ENCODE data around the gene CCDC88C.
A peak's percentile ranks its signal among the peaks of the same experiment; 100 is the strongest.
"Not testable (repeated sequence)": the region's sequence is repeated elsewhere in the genome, so short reads cannot be mapped to it uniquely, and the experiment has no call there.

Gene CCDC88C

DNA sequence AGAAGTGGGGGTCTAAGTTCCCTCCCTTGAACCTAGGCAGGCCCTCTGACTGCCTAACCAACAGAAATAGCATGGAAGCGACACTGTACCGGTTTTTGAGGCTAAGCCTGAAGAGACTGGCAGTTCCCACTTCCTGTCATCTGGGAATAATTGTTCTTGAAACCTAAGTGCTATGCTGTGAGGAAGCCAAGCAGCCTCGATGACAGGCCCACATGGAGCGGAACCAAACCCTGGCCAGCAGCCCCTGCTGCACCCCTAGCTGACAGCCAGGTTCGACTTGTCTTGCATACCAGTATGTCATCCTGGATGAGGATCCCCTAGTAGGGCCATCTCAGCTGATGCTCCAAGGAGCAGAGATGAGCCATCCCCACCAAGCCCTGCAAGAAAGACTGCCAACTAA lies 166.7 kb downstream of the CCDC88C start:
- H3K4me1 ChIP-seq (ENCODE audit: insufficient read depth, low read length, severe bottlenecking) = peaks cover 55% of the 10 kb centered on the region
- H3K27ac ChIP-seq (ENCODE audit: low read depth, low read length, poor library complexity, severe bottlenecking) = peak overlapping the region; percentile 90
- no peaks in the 10 kb centered on the region for H4K20me1 ChIP-seq (ENCODE audit: insufficient read depth, low read length)
- H3K36me3 ChIP-seq (ENCODE audit: insufficient read depth, low read length) = no peaks in the 10 kb centered on the region
- peaks cover 4% of the 10 kb centered on the region; the same call in 1 of the 2 replicates for H3F3A ChIP-seq (ENCODE audit: insufficient read depth, low read length)
- TF ChIP-seq EZH2 (IDR thresholded peaks at IDR 0.05; ENCODE audit: borderline replicate concordance, low read length) (no peak), CTCF (IDR thresholded peaks at IDR 0.05; ENCODE audit: low read length) (no peak)
- H3K9me2 ChIP-seq (ENCODE audit: low read depth, low read length) = no peaks in the 10 kb centered on the region
- no peaks in the 10 kb centered on the region for H3K27me3 ChIP-seq (ENCODE audit: insufficient read depth, low read length)
- peak overlapping the region; percentile 65; the same call in 1 of the 2 replicates for H3K4me2 ChIP-seq (ENCODE audit: low read length)
- no peak overlapping the region for H2AFZ ChIP-seq (ENCODE audit: low read length)
- no peak overlapping the region for H3K4me3 ChIP-seq (ENCODE audit: low read depth, low read length, poor library complexity, severe bottlenecking)
- H3K9me3 ChIP-seq (ENCODE audit: low read length) = no peaks in the 10 kb centered on the region
- no peak overlapping the region; the same call in 1 of the 2 replicates for H3K9ac ChIP-seq (ENCODE audit: low read length)
- H3K79me2 ChIP-seq (ENCODE audit: insufficient read depth, low read length) = no peaks in the 10 kb centered on the region

- no peaks in the 10 kb centered on the region for H3K36me3 ChIP-seq (ENCODE audit: insufficient read depth, low read length)
- peak overlapping the region; percentile 42 for H3K9ac ChIP-seq (ENCODE audit: low read length)
- no peaks in the 10 kb centered on the region for H4K20me1 ChIP-seq (ENCODE audit: insufficient read depth, low read length)
- H2AFZ ChIP-seq (ENCODE audit: low read length) = no peak overlapping the region
- peaks cover 64% of the 10 kb centered on the region for H3K4me1 ChIP-seq (ENCODE audit: insufficient read depth, low read length, severe bottlenecking)
- peak overlapping the region; percentile 65 for H3K4me2 ChIP-seq (ENCODE audit: low read length)
- no peaks in the 10 kb centered on the region for H3K9me3 ChIP-seq (ENCODE audit: low read length)
- peak overlapping the region; percentile 90 for H3K27ac ChIP-seq (ENCODE audit: low read depth, low read length, poor library complexity, severe bottlenecking)
- H3K27me3 ChIP-seq (ENCODE audit: insufficient read depth, low read length) = no peaks in the 10 kb centered on the region
- H3K79me2 ChIP-seq (ENCODE audit: insufficient read depth, low read length) = no peaks in the 10 kb centered on the region
- peaks cover 4% of the 10 kb centered on the region; the same call in 1 of the 2 replicates for H3F3A ChIP-seq (ENCODE audit: insufficient read depth, low read length)
- no peaks in the 10 kb centered on the region for H3K9me2 ChIP-seq (ENCODE audit: low read depth, low read length)
- TF ChIP-seq CTCF (IDR thresholded peaks at IDR 0.05; ENCODE audit: low read length) = peak; percentile 23; the same call in 1 of the 2 replicates
- TF ChIP-seq EZH2 (IDR thresholded peaks at IDR 0.05; ENCODE audit: borderline replicate concordance, low read length) = no peak
- H3K4me3 ChIP-seq (ENCODE audit: low read depth, low read length, poor library complexity, severe bottlenecking) = peak overlapping the region; percentile 38
Measured at GRCh38 chr14:91249841-91250616, 167.6 kb downstream of the CCDC88C start.

DNA sequence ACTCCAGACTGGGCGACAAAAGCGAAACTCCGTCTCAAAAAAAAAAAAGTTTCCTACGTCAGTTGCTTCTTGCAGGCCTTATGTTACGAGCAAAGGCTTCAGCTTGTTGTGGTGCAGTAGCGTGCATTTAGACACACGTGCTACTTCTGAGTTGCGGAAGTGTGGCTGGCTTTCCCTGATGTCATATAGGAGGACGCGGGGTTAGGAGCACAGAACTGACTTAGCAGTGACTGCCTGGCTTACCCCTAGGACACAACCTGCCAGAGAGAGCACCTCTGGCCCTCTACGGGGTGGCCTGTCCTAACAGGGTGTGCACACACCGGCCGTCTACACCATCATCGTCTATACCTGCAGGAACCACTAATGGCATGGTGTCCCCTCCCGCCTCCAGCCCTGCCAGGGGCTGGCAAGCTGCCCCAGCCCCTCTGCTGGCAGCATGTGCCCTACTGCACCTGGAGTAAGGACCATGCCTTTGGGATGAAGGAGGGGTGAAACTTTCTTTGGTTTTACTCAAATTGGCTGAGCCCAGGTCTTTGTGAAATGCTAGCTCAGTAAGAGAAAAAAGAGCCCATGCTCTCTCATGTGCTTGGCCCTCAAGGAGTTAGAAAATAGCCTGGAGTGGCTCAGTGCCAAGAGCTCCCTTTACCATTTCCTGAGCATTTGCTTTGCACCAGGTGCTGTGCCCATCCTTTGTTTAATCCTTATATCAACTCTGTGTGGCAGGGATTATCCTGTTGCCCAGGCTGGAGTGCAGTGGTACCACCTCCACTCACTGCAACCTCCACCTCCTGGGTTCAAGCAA lies 171.4 kb downstream of the CCDC88C start:
- H3K27ac ChIP-seq (ENCODE audit: low read depth, low read length, poor library complexity, severe bottlenecking) = peak overlapping the region; percentile 71
- no peaks in the 10 kb centered on the region for H3K9me3 ChIP-seq (ENCODE audit: low read length)
- no peak overlapping the region for H3K4me2 ChIP-seq (ENCODE audit: low read length)
- H3K36me3 ChIP-seq (ENCODE audit: insufficient read depth, low read length) = no peaks in the 10 kb centered on the region
- no peaks in the 10 kb centered on the region for H3K79me2 ChIP-seq (ENCODE audit: insufficient read depth, low read length)
- peaks cover 80% of the 10 kb centered on the region for H3K4me1 ChIP-seq (ENCODE audit: insufficient read depth, low read length, severe bottlenecking)
- TF ChIP-seq EZH2 (IDR thresholded peaks at IDR 0.05; ENCODE audit: borderline replicate concordance, low read length) = no peak
- no peak for TF ChIP-seq CTCF (IDR thresholded peaks at IDR 0.05; ENCODE audit: low read length)
- no peaks in the 10 kb centered on the region for H3K27me3 ChIP-seq (ENCODE audit: insufficient read depth, low read length)
- no peaks in the 10 kb centered on the region for H3K9me2 ChIP-seq (ENCODE audit: low read depth, low read length)
- no peak overlapping the region for H2AFZ ChIP-seq (ENCODE audit: low read length)
- H3K9ac ChIP-seq (ENCODE audit: low read length) = no peak overlapping the region
- H3K4me3 ChIP-seq (ENCODE audit: low read depth, low read length, poor library complexity, severe bottlenecking) = no peak overlapping the region
- H4K20me1 ChIP-seq (ENCODE audit: insufficient read depth, low read length) = no peaks in the 10 kb centered on the region
- peaks cover 4% of the 10 kb centered on the region; the same call in 1 of the 2 replicates for H3F3A ChIP-seq (ENCODE audit: insufficient read depth, low read length)

GRCh38 chr14:91245616-91246015 lies 172.0 kb downstream of the CCDC88C start:
- not testable (repeated sequence) for H4K20me1 ChIP-seq (ENCODE audit: insufficient read depth, low read length); H3K79me2 ChIP-seq (ENCODE audit: insufficient read depth, low read length); H3F3A ChIP-seq (ENCODE audit: insufficient read depth, low read length); H3K4me3 ChIP-seq (ENCODE audit: low read depth, low read length, poor library complexity, severe bottlenecking); H3K9me3 ChIP-seq (ENCODE audit: low read length); H2AFZ ChIP-seq (ENCODE audit: low read length); H3K4me2 ChIP-seq (ENCODE audit: low read length); H3K9ac ChIP-seq (ENCODE audit: low read length); H3K9me2 ChIP-seq (ENCODE audit: low read depth, low read length); H3K27me3 ChIP-seq (ENCODE audit: insufficient read depth, low read length); H3K36me3 ChIP-seq (ENCODE audit: insufficient read depth, low read length)
- Histone ChIP-seq H3K27ac (ENCODE audit: low read depth, low read length, poor library complexity, severe bottlenecking) (peak overlapping the region; percentile 71), H3K4me1 (ENCODE audit: insufficient read depth, low read length, severe bottlenecking) (peaks cover 74% of the 10 kb centered on the region)
